Prostate gland (tissue), 2 donors: Measurements from ENCODE around the gene TRIM75.

ENCODE experiments used
- POLR2A ChIP-seq: fragments of 450-650 bp; IDR thresholded peaks from one replicate; pipeline ENCODE4 v1.6.1; 2016; ENCODE audit warnings: antibody characterized with exemption, mild to moderate bottlenecking
- TF ChIP-seq, protein P1 (sequence below), 4 experiments: fragments of 200-600 bp in 2 of 4; fragments of 450-650 bp in 2 of 4; sonication (generic) in 2 of 4; IDR thresholded peaks; 1 replicate in 3 of 4; 2 replicates in 1 of 4; pipeline ENCODE4 v1.5.1; 2016 to 2019; ENCODE audit warnings: antibody characterized with exemption in 4 of 4, mild to moderate bottlenecking in 2 of 4, moderate library complexity in 2 of 4

DNA sequence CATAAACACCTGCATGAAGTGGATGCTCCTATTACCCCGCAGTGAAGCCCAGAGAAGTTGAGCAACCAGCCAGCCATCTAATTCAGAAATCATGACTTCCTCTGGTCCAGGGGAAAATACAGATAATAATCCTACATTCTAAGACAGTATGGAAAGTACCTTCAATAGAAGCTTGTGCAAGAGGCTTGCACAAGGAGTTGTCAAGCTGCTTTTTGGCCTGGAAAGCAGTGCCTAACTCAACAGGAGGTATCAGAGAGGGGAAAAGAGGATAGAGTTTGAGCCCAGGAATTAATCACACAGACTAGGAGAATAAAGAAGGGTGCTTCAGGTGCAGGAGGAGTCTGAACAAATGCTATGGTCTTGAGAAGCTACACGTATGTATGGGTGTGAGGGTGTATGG lies 32.3 kb downstream of the TRIM75 start:
- TF ChIP-seq, protein P1, sequence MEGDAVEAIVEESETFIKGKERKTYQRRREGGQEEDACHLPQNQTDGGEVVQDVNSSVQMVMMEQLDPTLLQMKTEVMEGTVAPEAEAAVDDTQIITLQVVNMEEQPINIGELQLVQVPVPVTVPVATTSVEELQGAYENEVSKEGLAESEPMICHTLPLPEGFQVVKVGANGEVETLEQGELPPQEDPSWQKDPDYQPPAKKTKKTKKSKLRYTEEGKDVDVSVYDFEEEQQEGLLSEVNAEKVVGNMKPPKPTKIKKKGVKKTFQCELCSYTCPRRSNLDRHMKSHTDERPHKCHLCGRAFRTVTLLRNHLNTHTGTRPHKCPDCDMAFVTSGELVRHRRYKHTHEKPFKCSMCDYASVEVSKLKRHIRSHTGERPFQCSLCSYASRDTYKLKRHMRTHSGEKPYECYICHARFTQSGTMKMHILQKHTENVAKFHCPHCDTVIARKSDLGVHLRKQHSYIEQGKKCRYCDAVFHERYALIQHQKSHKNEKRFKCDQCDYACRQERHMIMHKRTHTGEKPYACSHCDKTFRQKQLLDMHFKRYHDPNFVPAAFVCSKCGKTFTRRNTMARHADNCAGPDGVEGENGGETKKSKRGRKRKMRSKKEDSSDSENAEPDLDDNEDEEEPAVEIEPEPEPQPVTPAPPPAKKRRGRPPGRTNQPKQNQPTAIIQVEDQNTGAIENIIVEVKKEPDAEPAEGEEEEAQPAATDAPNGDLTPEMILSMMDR (IDR thresholded peaks at IDR 0.05) = no peak
- TF ChIP-seq POLR2A = no peak
